K562 treated with DMSO at 1 percent for 48 hours (cell line): ENCODE results near the gene LCE2B. TPM values are rescaled to one million over a fixed set of nuclear protein-coding genes. Genes with fewer than 3 reads are reported as not detected.

Experiments
- total RNA-seq: library from RNA; unstranded; fragments of 300-600 nt; gene quantifications from 2 replicates; pipeline ENCODE4 v1.2.3, GENCODE V29; 2022; ENCODE audit warnings: low replicate concordance; ENCODE audit errors: extremely low read depth

LCE2B gene, protein sequence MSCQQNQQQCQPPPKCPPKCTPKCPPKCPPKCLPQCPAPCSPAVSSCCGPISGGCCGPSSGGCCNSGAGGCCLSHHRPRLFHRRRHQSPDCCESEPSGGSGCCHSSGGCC
- not detected in 2 replicates for total RNA-seq

DNA sequence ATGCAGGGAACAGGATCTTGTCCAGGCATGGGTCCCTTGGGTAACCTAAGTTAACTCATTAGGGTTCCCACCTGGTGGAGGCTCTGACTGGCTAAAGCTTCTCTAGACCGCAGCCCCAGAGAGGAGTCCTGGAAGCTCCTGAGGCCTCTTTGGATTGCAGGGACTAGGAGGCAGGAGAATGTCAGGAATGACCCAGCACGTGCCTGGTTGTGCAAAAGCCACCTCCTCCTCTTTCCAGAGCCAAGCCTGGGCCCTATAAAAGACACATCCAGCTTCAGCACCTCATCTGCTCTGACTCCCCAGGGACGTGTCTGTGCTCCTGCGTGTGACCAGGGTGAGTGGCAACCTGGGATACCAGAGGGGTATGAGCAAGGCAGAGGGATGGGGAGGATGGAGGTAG, at the start of gene LCE2B:
Gene LCE2B, plus strand, starts transcription at position 301 of the 400 bp plus-strand sequence. CDS start 721 bp downstream, outside the sequence.

DNA sequence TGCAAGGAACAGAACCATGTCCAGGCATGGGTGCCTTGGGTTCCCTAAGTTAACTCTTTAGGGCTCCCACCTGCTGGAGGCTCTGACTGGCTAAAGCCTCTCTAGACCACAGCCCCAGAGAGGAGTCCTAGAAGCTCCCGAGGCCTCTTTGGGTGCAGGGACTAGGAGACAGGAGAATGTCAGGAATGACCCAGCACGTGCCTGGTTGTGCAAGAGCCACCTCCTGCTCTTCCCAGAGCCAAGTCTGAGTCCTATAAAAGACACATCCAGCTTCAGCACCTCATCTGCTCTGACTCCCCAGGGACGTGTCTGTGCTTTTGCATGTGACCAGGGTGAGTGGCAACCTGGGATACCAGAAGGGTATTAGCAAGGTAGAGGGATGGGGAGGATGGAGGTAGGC, 22.8 kb upstream of the LCE2B start, which contains the start of gene LCE2D:
Gene LCE2D, plus strand, starts transcription at position 283 of the 400 bp plus-strand sequence. CDS start 726 bp downstream, outside the sequence.

DNA sequence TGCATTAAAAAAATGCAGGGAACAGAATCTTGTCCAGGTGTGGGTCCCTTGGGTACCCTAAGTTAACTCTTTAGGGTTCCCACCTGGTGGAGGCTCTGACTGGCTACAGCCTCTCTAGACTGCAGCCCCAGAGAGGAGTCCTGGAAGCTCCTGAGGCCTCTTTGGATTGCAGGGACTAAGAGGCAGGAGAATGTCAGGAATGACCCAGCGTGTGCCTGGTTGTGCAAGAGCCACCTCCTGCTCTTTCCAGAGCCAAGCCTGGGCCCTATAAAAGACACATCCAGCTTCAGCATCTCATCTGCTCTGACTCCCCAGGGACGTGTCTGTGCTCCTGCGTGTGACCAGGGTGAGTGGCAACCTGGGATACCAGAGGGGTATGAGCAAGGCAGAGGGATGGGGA, 10.9 kb upstream of the LCE2B start, which contains the start of gene LCE2C:
Gene LCE2C, plus strand, starts transcription at position 297 of the 400 bp plus-strand sequence. CDS start 737 bp downstream, outside the sequence.

DNA sequence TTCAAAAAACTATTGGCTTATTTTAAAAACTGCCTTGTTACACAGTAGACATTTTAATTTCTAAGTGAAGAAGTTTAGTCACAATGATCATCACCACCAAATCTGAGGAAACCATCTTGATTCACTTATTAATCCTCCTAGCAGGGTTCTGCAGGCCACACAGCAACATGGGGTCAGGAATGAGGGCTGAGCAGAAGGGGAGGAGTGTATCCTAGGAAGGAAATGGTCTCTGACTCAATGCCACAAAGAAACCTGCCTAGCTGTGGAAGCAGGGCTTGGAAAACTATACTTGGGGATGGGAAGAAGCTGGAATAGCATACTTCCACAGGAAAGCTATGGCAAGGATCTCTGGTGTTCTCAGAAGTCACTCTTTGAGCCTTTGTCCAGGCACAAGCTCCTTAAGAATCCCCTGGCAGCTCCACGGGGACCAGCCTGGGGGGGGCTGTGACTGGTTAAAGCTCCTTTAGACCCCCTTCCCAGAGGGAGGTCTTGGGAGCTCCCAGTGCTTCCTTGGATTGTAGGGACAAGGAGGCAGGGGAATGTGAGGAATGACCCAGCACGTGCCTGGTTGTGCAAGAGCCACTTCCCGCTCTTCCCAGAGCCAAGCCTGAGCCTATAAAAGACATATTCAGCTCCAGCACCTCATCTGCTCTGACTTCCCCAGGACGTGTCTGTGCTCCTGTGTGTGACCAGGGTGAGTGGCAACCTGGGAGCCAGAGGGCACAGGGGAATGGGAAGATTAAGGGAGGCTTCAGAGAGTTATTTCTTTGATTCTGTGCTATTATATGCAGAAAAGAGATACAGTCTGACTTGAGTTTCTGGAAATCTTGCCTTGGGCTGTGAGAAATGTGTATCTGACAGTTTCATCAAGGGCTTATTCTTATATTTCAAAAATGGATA, 12.0 kb downstream of the LCE2B start, which contains the start of gene LCE2A:
Gene LCE2A, plus strand, starts transcription at position 645 of the 900 bp plus-strand sequence. CDS start 557 bp downstream, outside the sequence.

DNA sequence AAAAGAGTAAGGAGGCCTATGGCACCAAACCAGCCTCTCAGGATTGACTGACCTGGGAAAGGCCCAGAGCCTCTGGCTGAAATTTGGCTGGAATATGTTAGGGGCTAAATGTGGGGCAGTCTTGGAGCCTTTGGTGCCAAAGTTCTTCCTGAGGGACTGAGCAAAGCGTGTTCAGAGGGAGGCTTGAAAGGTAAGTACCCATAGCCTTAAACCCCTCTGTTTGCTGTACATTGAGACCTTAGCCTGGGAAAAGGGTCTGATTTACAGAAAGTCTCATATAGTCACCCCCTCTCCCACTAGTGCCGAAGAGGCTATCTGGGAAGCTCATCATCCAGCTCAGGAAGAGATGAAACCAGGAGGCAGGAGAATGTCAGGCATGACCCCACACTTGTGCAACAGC, 21.9 kb downstream of the LCE2B start, which contains the start of gene LCE4A:
Gene LCE4A, plus strand, starts transcription at position 301 of the 400 bp plus-strand sequence. CDS start 916 bp downstream, outside the sequence.

Other genes starting within 250 kb of the LCE2B start
- gene LCE5A, start 175.3 kb upstream of the LCE2B start, total RNA-seq = not detected in 2 replicates
- not detected in 2 replicates for gene CRCT1, start 171.6 kb upstream of the LCE2B start, total RNA-seq
- gene LCE3E, start 119.3 kb upstream of the LCE2B start, total RNA-seq = not detected in 2 replicates
- gene LCE3D, start 105.6 kb upstream of the LCE2B start, total RNA-seq = not detected in 2 replicates
- gene LCE3C, start 85.9 kb upstream of the LCE2B start, total RNA-seq = not detected in 2 replicates
- gene LCE3B, start 72.3 kb upstream of the LCE2B start, total RNA-seq = not detected in 2 replicates
- not detected in 2 replicates for gene LCE3A, start 63.0 kb upstream of the LCE2B start, total RNA-seq
- not detected in 2 replicates for gene LCE2D, start 22.7 kb upstream of the LCE2B start, total RNA-seq
- gene LCE2C, start 10.8 kb upstream of the LCE2B start, total RNA-seq = not detected in 2 replicates
- not detected in 2 replicates for gene LCE2A, start 12.2 kb downstream of the LCE2B start, total RNA-seq
- gene LCE4A, start 22.0 kb downstream of the LCE2B start, total RNA-seq = not detected in 2 replicates
- gene KPRP, start 71.9 kb downstream of the LCE2B start, total RNA-seq = not detected in 2 replicates
- gene LCE1F, start 89.0 kb downstream of the LCE2B start, total RNA-seq = not detected in 2 replicates
- gene LCE1E, start 100.1 kb downstream of the LCE2B start, total RNA-seq = not detected in 2 replicates
- not detected in 2 replicates for gene LCE1D, start 110.6 kb downstream of the LCE2B start, total RNA-seq
- not detected in 2 replicates for gene LCE1C, start 120.5 kb downstream of the LCE2B start, total RNA-seq
- gene LCE1B, start 125.8 kb downstream of the LCE2B start, total RNA-seq = not detected in 2 replicates
- gene LCE1A, start 141.3 kb downstream of the LCE2B start, total RNA-seq = not detected in 2 replicates
- not detected in 2 replicates for gene LCE6A, start 156.7 kb downstream of the LCE2B start, total RNA-seq
- gene LCE7A, start 173.9 kb downstream of the LCE2B start, total RNA-seq = not detected in 2 replicates
- gene SMCP, start 192.2 kb downstream of the LCE2B start, total RNA-seq = not detected in 2 replicates
- not detected in 2 replicates for gene IVL, start 222.4 kb downstream of the LCE2B start, total RNA-seq